GM23338 (cell line): ENCODE data around the gene DPYSL5. TPM values are rescaled to one million over a fixed set of nuclear protein-coding genes. Genes with fewer than 3 reads are reported as not detected.
A peak's percentile ranks its signal among the peaks of the same experiment; 100 is the strongest.

ENCODE experiments used
- ATAC-seq: fragments of 200-7000 bp; cut with Tn5 transposase; 3 replicates; pipeline ENCODE4 v1.9.1; 2020
- DNase-seq: peaks from one replicate; pipeline ENCODE4 v3.0.0-alpha.2; 2015; ENCODE audit warnings: low spot score
- H2AFZ ChIP-seq: fragments of 200-600 bp; sonication (generic); 2 replicates; pipeline ENCODE4 v1.8.0; 2016; ENCODE audit warnings: antibody characterized with exemption, mild to moderate bottlenecking, moderate library complexity
- H3F3A ChIP-seq: fragments of 200-600 bp; sonication (generic); replicated peaks from 2 replicates; pipeline ENCODE4 v1.8.0; 2017; ENCODE audit warnings: antibody characterized with exemption, mixed run types, low read depth
- H3K27ac ChIP-seq: fragments of 200-600 bp; sonication (generic); 2 replicates; pipeline ENCODE4 v1.6.1; 2016; ENCODE audit warnings: low read depth
- H3K27me3 ChIP-seq: fragments of 200-600 bp; sonication (generic); 2 replicates; pipeline ENCODE4 v1.8.0; 2016; ENCODE audit warnings: mild to moderate bottlenecking, mixed run types, moderate library complexity; ENCODE audit not compliant: insufficient read depth
- H3K36me3 ChIP-seq: fragments of 200-600 bp; sonication (generic); 2 replicates; pipeline ENCODE4 v1.8.0; 2016; ENCODE audit warnings: mild to moderate bottlenecking; ENCODE audit not compliant: insufficient read depth
- H3K4me1 ChIP-seq: fragments of 200-600 bp; sonication (generic); 2 replicates; pipeline ENCODE4 v1.8.0; 2016; ENCODE audit warnings: mild to moderate bottlenecking, moderate library complexity; ENCODE audit not compliant: insufficient read depth
- H3K4me2 ChIP-seq: fragments of 200-600 bp; sonication (generic); 2 replicates; pipeline ENCODE4 v1.7.1; 2017; ENCODE audit warnings: mixed run types
- H3K4me3 ChIP-seq: fragments of 200-600 bp; sonication (generic); 2 replicates; pipeline ENCODE4 v1.6.1; 2016; ENCODE audit warnings: mixed run types
- H3K79me2 ChIP-seq: fragments of 200-600 bp; sonication (generic); replicated peaks from 2 replicates; pipeline ENCODE4 v1.8.0; 2017; ENCODE audit warnings: mild to moderate bottlenecking; ENCODE audit not compliant: insufficient read depth
- H3K9me2 ChIP-seq: fragments of 200-600 bp; sonication (generic); 2 replicates; pipeline ENCODE4 v1.8.0; 2017; ENCODE audit not compliant: insufficient read depth
- H4K20me1 ChIP-seq: fragments of 200-600 bp; sonication (generic); replicated peaks from 2 replicates; pipeline ENCODE4 v1.8.0; 2017; ENCODE audit warnings: mild to moderate bottlenecking; ENCODE audit not compliant: insufficient read depth
- H3K27ac Mint-ChIP-seq: 2 replicates; pipeline ENCODE4 v1.8.0; 2020; ENCODE audit warnings: inconsistent platforms, mild to moderate bottlenecking, moderate library complexity, mixed read lengths
- H3K27me3 Mint-ChIP-seq: 3 replicates; pipeline ENCODE4 v1.8.0; 2022; ENCODE audit warnings: low read depth, mild to moderate bottlenecking, moderate library complexity, mixed read lengths, inconsistent platforms; ENCODE audit not compliant: insufficient read depth, poor library complexity
- H3K36me3 Mint-ChIP-seq: 3 replicates; pipeline ENCODE4 v1.8.0; 2021; ENCODE audit warnings: low read depth, mild to moderate bottlenecking, inconsistent platforms, moderate library complexity, mixed read lengths
- H3K4me1 Mint-ChIP-seq: 3 replicates; pipeline ENCODE4 v1.8.0; 2020; ENCODE audit warnings: mild to moderate bottlenecking, inconsistent platforms, mixed read lengths
- H3K4me3 Mint-ChIP-seq: 3 replicates; pipeline ENCODE4 v1.8.0; 2021; ENCODE audit warnings: moderate library complexity, mild to moderate bottlenecking, inconsistent platforms, mixed read lengths
- H3K9me3 Mint-ChIP-seq: 3 replicates; pipeline ENCODE4 v1.8.0; 2020; ENCODE audit warnings: moderate library complexity, mild to moderate bottlenecking, inconsistent platforms, mixed read lengths
- CTCF ChIP-seq, 2 experiments: fragments of 200-600 bp in 1 of 2; sonication (generic) in 1 of 2; conservative IDR thresholded peaks; 2 replicates each; pipeline versions ENCODE4 v1.5.1 to v1.6.1; 2016 to 2017; ENCODE audit warnings: antibody characterized with exemption in 2 of 2, low read depth in 2 of 2, mild to moderate bottlenecking in 2 of 2, moderate library complexity in 1 of 2
- ETS1 ChIP-seq: IDR thresholded peaks from 2 replicates; pipeline ENCODE4 v1.6.1; 2016; ENCODE audit warnings: antibody characterized with exemption
- EZH2 ChIP-seq: fragments of 200-600 bp; sonication (generic); IDR thresholded peaks from one replicate; pipeline ENCODE4 v1.8.0; 2017; ENCODE audit warnings: antibody characterized with exemption, mild to moderate bottlenecking, low read depth; ENCODE audit not compliant: unreplicated experiment
- EZH2phosphoT487 ChIP-seq: fragments of 200-600 bp; sonication (generic); IDR thresholded peaks from one replicate; pipeline ENCODE4 v1.8.1; 2018; ENCODE audit warnings: antibody characterized with exemption; ENCODE audit not compliant: unreplicated experiment
- JUNB ChIP-seq: IDR thresholded peaks from one replicate; pipeline ENCODE4 v1.6.1; 2016; ENCODE audit warnings: antibody characterized with exemption; ENCODE audit not compliant: unreplicated experiment
- NANOG ChIP-seq: IDR thresholded peaks from 2 replicates; pipeline ENCODE4 v1.6.1; 2016; ENCODE audit warnings: antibody characterized with exemption, borderline replicate concordance
- STAT1 ChIP-seq: IDR thresholded peaks from one replicate; pipeline ENCODE4 v1.6.1; 2016; ENCODE audit warnings: antibody characterized with exemption; ENCODE audit not compliant: unreplicated experiment
- polyA plus RNA-seq: library from polyadenylated mRNA; unstranded; fragments of >200 nt; fragmentation: Nextera tagmentation; extraction: Ambion mirVana; gene quantifications from 2 replicates; pipeline ENCODE4 v1.2.1, GENCODE V29; 2016
- total RNA-seq: library from RNA; depleted of rRNA; stranded (reverse); fragments of >200 nt; shearing (Covaris generic); gene quantifications from 2 replicates; pipeline ENCODE4 v1.2.3, GENCODE V29; 2014

Gene DPYSL5
- total and polyA plus RNA-seq, 2 experiments from 2014 or later = 3.1 to 8.1 TPM

GRCh38 chr2:26932974-26933373, 85.0 kb downstream of the DPYSL5 start:
- Mint-ChIP-seq H3K27ac (no peak overlapping the region), H3K36me3 (no peaks in the 10 kb centered on the region), H3K4me1 (0 out of 3 replicates have a peak, but pooled peaks cover 2% of the 10 kb centered on the region), H3K9me3 (no peaks in the 10 kb centered on the region), H3K4me3 (no peak overlapping the region), H3K27me3 (no peaks in the 10 kb centered on the region)
- Histone ChIP-seq H4K20me1 (no peaks in the 10 kb centered on the region), H3K4me3 (no peak overlapping the region), H3F3A (no peaks in the 10 kb centered on the region), H3K27me3 (no peaks in the 10 kb centered on the region), H3K4me1 (no peaks in the 10 kb centered on the region), H3K79me2 (no peaks in the 10 kb centered on the region), H3K27ac (no peak overlapping the region), H3K9me2 (no peaks in the 10 kb centered on the region), H3K4me2 (no peak overlapping the region), H3K36me3 (no peaks in the 10 kb centered on the region), H2AFZ (no peak overlapping the region)
- TF ChIP-seq EZH2 (no peak), JUNB (no peak), ETS1 (no peak), EZH2phosphoT487 (no peak), STAT1 (no peak), CTCF (conservative IDR thresholded peaks at IDR 0.05; ENCODE audit: low read depth in 2 of 2) (no peak), NANOG (no peak)
- ATAC-seq (no peak), DNase-seq (no peak)

- Mint-ChIP-seq H3K27ac (no peak overlapping the region), H3K9me3 (no peaks in the 10 kb centered on the region), H3K4me1 (peaks cover 5% of the 10 kb centered on the region; the same call in 2 of the 3 replicates), H3K27me3 (no peaks in the 10 kb centered on the region), H3K4me3 (no peak overlapping the region), H3K36me3 (no peaks in the 10 kb centered on the region)
- H3K27ac ChIP-seq = no peak overlapping the region
- H3K27me3 ChIP-seq = no peaks in the 10 kb centered on the region
- H3K9me2 ChIP-seq = no peaks in the 10 kb centered on the region
- no peaks in the 10 kb centered on the region for H3K36me3 ChIP-seq
- no peaks in the 10 kb centered on the region for H3K79me2 ChIP-seq
- DNase-seq = no peak
- no peaks in the 10 kb centered on the region for H4K20me1 ChIP-seq
- H3K4me3 ChIP-seq = no peak overlapping the region
- H3K4me2 ChIP-seq = no peak overlapping the region
- H3K4me1 ChIP-seq = no peaks in the 10 kb centered on the region
- TF ChIP-seq CTCF (conservative IDR thresholded peaks at IDR 0.05; ENCODE audit: low read depth in 2 of 2) (peak; percentile 8 to 35; a peak in 1 of 4 replicates), NANOG (no peak)
- H2AFZ ChIP-seq = no peak overlapping the region
- H3F3A ChIP-seq = no peaks in the 10 kb centered on the region
- no peak for ATAC-seq
Measured at GRCh38 chr2:26933431-26934334, 85.8 kb downstream of the DPYSL5 start.
